AG04449 (cell line): Measurements from ENCODE around the gene PELI1.
"Not testable (repeated sequence)": the region's sequence is repeated elsewhere in the genome, so short reads cannot be mapped to it uniquely, and the experiment has no call there.

Source experiments
- CTCF ChIA-PET: fragments of 350-600 bp; formaldehyde crosslinking; extraction: SDS; loops from one replicate; lab custom pipeline; 2021; ENCODE audit warnings: antibody characterized with exemption; lab: Yijun Ruan, JAX
- POLR2A ChIA-PET: fragments of 400-600, 350-600 bp; formaldehyde crosslinking; extraction: SDS; loops from one replicate; lab custom pipeline; 2020; ENCODE audit warnings: antibody characterized with exemption, inconsistent platforms; lab: Yijun Ruan, JAX
- DNase-seq: peaks from one replicate; pipeline ENCODE4 v3.0.0-alpha.2; 2010; ENCODE audit warnings: low read depth, low spot score
- H3K4me3 ChIP-seq: 2 replicates; pipeline ENCODE4 v1.5.1; 2011; ENCODE audit warnings: low read depth, mild to moderate bottlenecking, control low read depth, low read length
- CTCF ChIP-seq: IDR thresholded peaks from one replicate; pipeline ENCODE4 v1.5.1; 2011; ENCODE audit warnings: mild to moderate bottlenecking, moderate library complexity, low read length, control low read depth, inconsistent platforms; ENCODE audit not compliant: insufficient read depth; ENCODE audit errors: missing control alignments

PELI1 gene

DNA sequence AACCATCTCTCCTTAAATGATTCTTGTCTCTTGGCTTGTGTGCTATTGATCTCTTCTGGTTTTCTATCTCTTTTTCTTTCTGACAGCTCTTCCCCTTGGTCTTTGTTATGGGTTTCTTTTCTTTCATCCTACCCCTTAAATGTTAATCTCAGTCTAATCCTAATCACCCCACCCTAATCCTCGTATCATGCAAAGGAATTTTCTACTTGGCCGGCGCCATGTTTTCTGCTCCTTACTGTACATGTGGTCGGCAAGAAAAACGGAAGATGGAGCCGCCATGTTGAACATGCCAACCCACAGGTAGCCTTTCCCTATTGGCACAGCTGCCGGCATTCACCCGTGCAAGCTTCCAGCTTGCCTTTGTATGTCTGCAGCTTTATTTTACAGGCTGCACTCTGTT lies 63.2 kb downstream of the PELI1 start:
- TF ChIP-seq CTCF, result no peak
- H3K4me3 ChIP-seq, result no peak overlapping the region
- POLR2A ChIA-PET, result no interaction called here
- no peak for DNase-seq
- CTCF ChIA-PET, result interaction anchor here (1.3 kb wide), 1 partner anchor 32 kb away, joined by 3 read pairs; no protein-coding TSS in a partner anchor

DNA sequence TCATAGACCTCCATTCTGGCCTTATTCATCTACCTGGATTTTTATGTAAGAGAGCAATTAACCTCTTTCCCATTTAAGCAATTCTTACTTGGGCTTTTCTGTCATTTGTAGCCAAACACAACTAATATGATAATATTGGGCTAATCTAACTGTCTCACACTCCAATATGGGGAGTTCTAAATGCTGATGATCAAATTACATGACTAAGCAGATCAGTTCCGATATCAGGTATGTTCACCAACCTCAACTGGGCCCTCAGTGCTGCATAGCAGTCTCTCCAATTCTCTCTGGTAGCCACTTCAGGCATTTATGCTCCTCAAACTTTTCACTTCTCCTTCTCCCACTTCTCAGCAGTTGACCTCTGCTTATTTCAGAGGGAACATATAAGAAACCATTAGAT lies 64.0 kb downstream of the PELI1 start:
- no peak overlapping the region for H3K4me3 ChIP-seq
- no peak for DNase-seq
- ChIA-PET CTCF (interaction anchor here (1.3 kb wide), 1 partner anchor 31 kb away, joined by 3 read pairs; no protein-coding TSS in a partner anchor), POLR2A (no interaction called here)
- no peak for TF ChIP-seq CTCF

GRCh38 chr2:64079688-64080087 lies 64.5 kb downstream of the PELI1 start:
- H3K4me3 ChIP-seq, result not testable (repeated sequence)

GRCh38 chr2:64076828-64077227 lies 67.4 kb downstream of the PELI1 start:
- POLR2A ChIA-PET, CTCF ChIA-PET, H3K4me3 ChIP-seq, DNase-seq: not testable (repeated sequence)

More at GRCh38 chr2:64079688-64080087, 64.5 kb downstream of the PELI1 start:
- CTCF ChIA-PET, DNase-seq, POLR2A ChIA-PET: not testable (repeated sequence)

- DNase-seq, CTCF ChIA-PET, H3K4me3 ChIP-seq, POLR2A ChIA-PET: not testable (repeated sequence)
Measured at GRCh38 chr2:64074616-64075015, 69.6 kb downstream of the PELI1 start.

- H3K4me3 ChIP-seq, result no peak overlapping the region
- no peak for DNase-seq
- CTCF ChIA-PET, result interaction anchor here (1.1 kb wide), 1 partner anchor 76 kb away, joined by 3 read pairs; no protein-coding TSS in a partner anchor
- POLR2A ChIA-PET, result no interaction called here
- TF ChIP-seq CTCF, result no peak
Measured at GRCh38 chr2:64067326-64067725, 76.9 kb downstream of the PELI1 start.

DNA sequence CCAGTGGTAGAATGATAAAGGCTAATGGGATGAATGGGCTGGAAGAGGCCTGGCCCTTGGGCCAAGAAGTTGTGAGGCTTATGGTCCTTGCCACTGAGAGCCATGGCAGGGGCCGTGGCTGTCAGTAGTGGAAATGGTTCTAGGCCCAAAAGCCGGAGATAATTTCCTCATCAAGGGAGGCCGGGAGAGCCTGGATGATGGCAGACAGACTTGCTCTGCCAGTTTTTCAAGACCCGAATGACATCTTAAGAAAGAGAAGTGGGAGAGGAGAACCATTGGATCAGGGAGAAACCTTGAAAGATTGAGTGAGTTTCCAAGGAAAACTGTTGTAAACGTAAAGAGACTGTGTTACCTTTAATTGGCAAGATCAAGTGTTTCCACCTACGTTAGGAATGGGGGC lies 78.7 kb downstream of the PELI1 start:
- ChIA-PET POLR2A (no interaction called here), CTCF (interaction anchor here (1.8 kb wide), 1 partner anchor 11 kb away, joined by 5 read pairs; no protein-coding TSS in a partner anchor)
- no peak for DNase-seq
- H3K4me3 ChIP-seq, result no peak overlapping the region
- no peak for TF ChIP-seq CTCF

DNA sequence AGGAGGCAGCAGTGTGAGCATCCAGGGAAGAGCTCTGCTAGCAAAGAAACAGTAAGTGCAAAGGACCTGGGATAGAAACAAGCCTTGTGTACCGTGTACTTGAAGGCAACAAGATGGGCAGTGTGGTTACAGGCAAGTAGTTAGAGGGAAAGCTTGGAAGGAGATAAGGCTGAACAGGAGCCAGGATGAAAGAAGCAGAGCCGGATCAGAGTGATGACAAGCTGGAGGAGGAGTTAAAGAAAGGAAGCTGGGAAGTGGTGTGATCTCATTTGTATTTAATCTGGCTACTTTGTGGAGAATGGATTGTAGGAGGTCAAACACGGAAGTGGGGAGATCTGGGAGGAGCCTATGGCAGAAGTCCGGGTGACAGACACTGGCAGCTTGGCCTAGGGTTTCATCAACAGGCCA lies 80.3 kb downstream of the PELI1 start:
- DNase-seq, result no peak
- CTCF ChIA-PET, result interaction anchor here (1.8 to 3.0 kb wide), 3 partner anchors 9 to 268 kb away, joined by 5 to 16 read pairs (median 5); no protein-coding TSS in a partner anchor
- no peak overlapping the region for H3K4me3 ChIP-seq
- no peak for TF ChIP-seq CTCF
- POLR2A ChIA-PET, result no interaction called here
